ENCODE measurements around the gene TTLL6.

Gene TTLL6

DNA sequence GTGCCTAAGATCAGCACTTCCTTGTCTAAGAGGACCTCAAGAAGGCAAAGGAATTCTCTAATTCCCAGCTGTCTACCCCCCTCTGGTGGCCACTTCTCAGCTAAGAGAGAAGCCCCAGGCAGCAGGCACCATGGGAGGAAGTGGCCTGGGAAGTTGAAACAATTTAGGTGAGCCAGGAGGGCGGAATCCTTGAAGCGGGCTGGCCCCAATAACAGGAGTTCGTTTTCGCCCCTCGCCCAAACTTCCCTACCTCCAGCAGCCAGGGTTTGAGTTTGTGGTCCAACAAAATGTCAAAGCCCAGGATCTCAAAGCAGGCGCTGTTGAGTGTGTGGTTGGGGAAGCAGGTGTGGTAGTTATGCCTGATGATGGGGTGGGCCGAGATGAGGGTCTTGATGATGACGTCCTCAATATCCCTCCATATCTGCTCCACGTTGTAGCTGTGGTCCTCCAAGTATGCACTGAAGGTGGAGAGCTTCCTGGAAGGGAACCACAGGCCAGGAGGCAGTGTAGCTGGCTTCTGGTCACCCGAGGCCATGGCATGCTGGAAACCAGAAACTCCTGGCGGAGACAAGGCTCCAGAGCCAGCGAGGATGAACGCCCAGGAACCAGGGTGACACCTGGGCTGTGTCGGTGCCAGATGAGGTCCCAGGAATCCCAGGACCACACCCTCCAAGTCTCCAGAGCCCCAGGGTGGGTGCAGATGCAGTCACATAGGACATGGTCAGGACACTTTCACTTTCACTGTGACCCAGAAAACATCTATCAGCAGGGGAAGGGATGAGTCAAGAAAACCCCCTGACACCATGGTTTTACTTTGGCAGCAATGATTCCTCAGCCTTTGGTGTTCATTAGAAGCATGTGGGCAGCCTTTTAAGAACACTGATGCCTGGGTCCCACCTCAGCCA is 25.6 kb downstream of the TTLL6 start (continued):
- TF ChIP-seq ZFP37 (tag by site-specific recombination; IDR thresholded peaks at IDR 0.05) (no peak), ZNF335 (tag by site-specific recombination; conservative IDR thresholded peaks at IDR 0.05) (no peak; the same call in none of the 2 replicates), ZBTB7A (tag by site-specific recombination; IDR thresholded peaks at IDR 0.05; ENCODE audit: low read depth) (no peak), ZNF416 (tag by site-specific recombination; IDR thresholded peaks at IDR 0.05) (no peak), ZNF561 (tag by site-specific recombination; IDR thresholded peaks at IDR 0.05; ENCODE audit: borderline replicate concordance) (no peak; the same call in 1 of the 2 replicates), ZNF548 (tag by site-specific recombination; IDR thresholded peaks at IDR 0.05) (no peak), SALL2 (tag by site-specific recombination; IDR thresholded peaks at IDR 0.05; ENCODE audit: borderline replicate concordance) (no peak), KLF9 (tag by site-specific recombination; IDR thresholded peaks at IDR 0.05; ENCODE audit: low read depth) (no peak), BCL11B (tag by site-specific recombination; IDR thresholded peaks at IDR 0.05; ENCODE audit: low read depth) (no peak), ZSCAN30 (tag by site-specific recombination; IDR thresholded peaks at IDR 0.05) (peak; percentile 68; the same call in 1 of the 2 replicates), FEZF1 (tag by site-specific recombination; IDR thresholded peaks at IDR 0.05) (no peak), ZNF37A (tag by site-specific recombination; IDR thresholded peaks at IDR 0.05) (no peak), ZNF354C (tag by site-specific recombination; IDR thresholded peaks at IDR 0.05; ENCODE audit: borderline replicate concordance, low read depth) (no peak), ZNF76 (tag by site-specific recombination; IDR thresholded peaks at IDR 0.05; ENCODE audit: borderline replicate concordance, low read depth) (peak; percentile 42; the same call in 1 of the 2 replicates), ZNF777 (tag by site-specific recombination; IDR thresholded peaks at IDR 0.05; ENCODE audit: borderline replicate concordance) (no peak), ZNF747 (tag by site-specific recombination; IDR thresholded peaks at IDR 0.05) (no peak), ZNF701 (tag by site-specific recombination; IDR thresholded peaks at IDR 0.05) (no peak), ZNF324 (tag by site-specific recombination; IDR thresholded peaks at IDR 0.05) (no peak), REPIN1 (tag by site-specific recombination; IDR thresholded peaks at IDR 0.05; ENCODE audit: low read depth) (no peak), ZBTB20 (tag by site-specific recombination; IDR thresholded peaks at IDR 0.05) (no peak; the same call in 1 of the 2 replicates), KLF8 (tag by site-specific recombination; IDR thresholded peaks at IDR 0.05) (no peak), ZNF404 (tag by site-specific recombination; IDR thresholded peaks at IDR 0.05) (no peak), IKZF3 (tag by site-specific recombination; IDR thresholded peaks at IDR 0.05) (peak; percentile 90), ZBTB1 (tag by site-specific recombination; IDR thresholded peaks at IDR 0.05) (no peak), RBAK (tag by site-specific recombination; IDR thresholded peaks at IDR 0.05) (no peak), ZNF624 (tag by site-specific recombination; IDR thresholded peaks at IDR 0.05) (no peak), ZFHX2 (tag by site-specific recombination; conservative IDR thresholded peaks at IDR 0.05) (no peak), ZNF768 (tag by site-specific recombination; IDR thresholded peaks at IDR 0.05) (no peak), GLI4 (tag by site-specific recombination; IDR thresholded peaks at IDR 0.05) (no peak), ZNF248 (tag by site-specific recombination; IDR thresholded peaks at IDR 0.05) (no peak)
- TF ChIP-seq, protein P1, sequence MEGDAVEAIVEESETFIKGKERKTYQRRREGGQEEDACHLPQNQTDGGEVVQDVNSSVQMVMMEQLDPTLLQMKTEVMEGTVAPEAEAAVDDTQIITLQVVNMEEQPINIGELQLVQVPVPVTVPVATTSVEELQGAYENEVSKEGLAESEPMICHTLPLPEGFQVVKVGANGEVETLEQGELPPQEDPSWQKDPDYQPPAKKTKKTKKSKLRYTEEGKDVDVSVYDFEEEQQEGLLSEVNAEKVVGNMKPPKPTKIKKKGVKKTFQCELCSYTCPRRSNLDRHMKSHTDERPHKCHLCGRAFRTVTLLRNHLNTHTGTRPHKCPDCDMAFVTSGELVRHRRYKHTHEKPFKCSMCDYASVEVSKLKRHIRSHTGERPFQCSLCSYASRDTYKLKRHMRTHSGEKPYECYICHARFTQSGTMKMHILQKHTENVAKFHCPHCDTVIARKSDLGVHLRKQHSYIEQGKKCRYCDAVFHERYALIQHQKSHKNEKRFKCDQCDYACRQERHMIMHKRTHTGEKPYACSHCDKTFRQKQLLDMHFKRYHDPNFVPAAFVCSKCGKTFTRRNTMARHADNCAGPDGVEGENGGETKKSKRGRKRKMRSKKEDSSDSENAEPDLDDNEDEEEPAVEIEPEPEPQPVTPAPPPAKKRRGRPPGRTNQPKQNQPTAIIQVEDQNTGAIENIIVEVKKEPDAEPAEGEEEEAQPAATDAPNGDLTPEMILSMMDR (tag by site-specific recombination; IDR thresholded peaks at IDR 0.05): peak; percentile 70; the same call in 1 of the 2 replicates
- TF ChIP-seq, protein P2, sequence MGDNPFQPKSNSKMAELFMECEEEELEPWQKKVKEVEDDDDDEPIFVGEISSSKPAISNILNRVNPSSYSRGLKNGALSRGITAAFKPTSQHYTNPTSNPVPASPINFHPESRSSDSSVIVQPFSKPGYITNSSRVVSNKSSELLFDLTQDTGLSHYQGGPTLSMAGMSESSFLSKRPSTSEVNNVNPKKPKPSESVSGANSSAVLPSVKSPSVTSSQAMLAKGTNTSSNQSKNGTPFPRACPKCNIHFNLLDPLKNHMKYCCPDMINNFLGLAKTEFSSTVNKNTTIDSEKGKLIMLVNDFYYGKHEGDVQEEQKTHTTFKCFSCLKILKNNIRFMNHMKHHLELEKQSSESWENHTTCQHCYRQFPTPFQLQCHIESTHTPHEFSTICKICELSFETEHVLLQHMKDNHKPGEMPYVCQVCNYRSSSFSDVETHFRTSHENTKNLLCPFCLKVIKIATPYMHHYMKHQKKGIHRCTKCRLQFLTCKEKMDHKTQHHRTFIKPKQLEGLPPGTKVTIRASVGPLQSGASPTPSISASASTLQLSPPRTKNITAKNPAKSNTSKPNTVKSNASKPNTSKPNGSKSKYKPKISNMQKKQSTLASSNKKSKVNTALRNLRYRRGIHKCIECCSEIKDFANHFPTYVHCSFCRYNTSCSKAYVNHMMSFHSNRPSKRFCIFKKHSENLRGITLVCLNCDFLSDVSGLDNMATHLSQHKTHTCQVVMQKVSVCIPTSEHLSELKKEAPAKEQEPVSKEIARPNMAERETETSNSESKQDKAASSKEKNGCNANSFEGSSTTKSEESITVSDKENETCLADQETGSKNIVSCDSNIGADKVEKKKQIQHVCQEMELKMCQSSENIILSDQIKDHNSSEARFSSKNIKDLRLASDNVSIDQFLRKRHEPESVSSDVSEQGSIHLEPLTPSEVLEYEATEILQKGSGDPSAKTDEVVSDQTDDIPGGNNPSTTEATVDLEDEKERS (tag by site-specific recombination; IDR thresholded peaks at IDR 0.05): no peak
- TF ChIP-seq, protein P3, sequence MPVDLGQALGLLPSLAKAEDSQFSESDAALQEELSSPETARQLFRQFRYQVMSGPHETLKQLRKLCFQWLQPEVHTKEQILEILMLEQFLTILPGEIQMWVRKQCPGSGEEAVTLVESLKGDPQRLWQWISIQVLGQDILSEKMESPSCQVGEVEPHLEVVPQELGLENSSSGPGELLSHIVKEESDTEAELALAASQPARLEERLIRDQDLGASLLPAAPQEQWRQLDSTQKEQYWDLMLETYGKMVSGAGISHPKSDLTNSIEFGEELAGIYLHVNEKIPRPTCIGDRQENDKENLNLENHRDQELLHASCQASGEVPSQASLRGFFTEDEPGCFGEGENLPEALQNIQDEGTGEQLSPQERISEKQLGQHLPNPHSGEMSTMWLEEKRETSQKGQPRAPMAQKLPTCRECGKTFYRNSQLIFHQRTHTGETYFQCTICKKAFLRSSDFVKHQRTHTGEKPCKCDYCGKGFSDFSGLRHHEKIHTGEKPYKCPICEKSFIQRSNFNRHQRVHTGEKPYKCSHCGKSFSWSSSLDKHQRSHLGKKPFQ (tag by site-specific recombination; IDR thresholded peaks at IDR 0.05): no peak
- TF ChIP-seq, protein P4, sequence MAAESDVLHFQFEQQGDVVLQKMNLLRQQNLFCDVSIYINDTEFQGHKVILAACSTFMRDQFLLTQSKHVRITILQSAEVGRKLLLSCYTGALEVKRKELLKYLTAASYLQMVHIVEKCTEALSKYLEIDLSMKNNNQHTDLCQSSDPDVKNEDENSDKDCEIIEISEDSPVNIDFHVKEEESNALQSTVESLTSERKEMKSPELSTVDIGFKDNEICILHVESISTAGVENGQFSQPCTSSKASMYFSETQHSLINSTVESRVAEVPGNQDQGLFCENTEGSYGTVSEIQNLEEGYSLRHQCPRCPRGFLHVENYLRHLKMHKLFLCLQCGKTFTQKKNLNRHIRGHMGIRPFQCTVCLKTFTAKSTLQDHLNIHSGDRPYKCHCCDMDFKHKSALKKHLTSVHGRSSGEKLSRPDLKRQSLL (tag by site-specific recombination; IDR thresholded peaks at IDR 0.05): no peak

All from HEK293 (cell line).